ENCODE measurements around the gene BPIFA1.

BPIFA1 gene

GRCh38 chr20:33285861-33286495, 50.2 kb downstream of the BPIFA1 start:
- H3K36me3 Mint-ChIP-seq (ENCODE audit: insufficient read depth): no peaks in the 10 kb centered on the region
- no peak for DNase-seq
- no peak for ATAC-seq (replicated peaks)
- H3K4me1 Mint-ChIP-seq (ENCODE audit: low read depth in 2 of 2): no peaks in the 10 kb centered on the region
- peaks cover 44 to 81% of the 10 kb centered on the region in 2 donors for H3K27me3 Mint-ChIP-seq
- H3K4me3 Mint-ChIP-seq: no peak overlapping the region
- no peak overlapping the region for H3K27ac Mint-ChIP-seq
- H3K9me3 Mint-ChIP-seq: no peaks in the 10 kb centered on the region

- ATAC-seq (replicated peaks): no peak
- DNase-seq: no peak
- Mint-ChIP-seq H3K4me3 (no peak overlapping the region), H3K9me3 (no peaks in the 10 kb centered on the region), H3K4me1 (ENCODE audit: low read depth in 2 of 2) (peaks cover 0 to 5% of the 10 kb centered on the region in 2 donors), H3K27me3 (peaks cover 48 to 74% of the 10 kb centered on the region in 2 donors), H3K36me3 (ENCODE audit: insufficient read depth) (no peaks in the 10 kb centered on the region), H3K27ac (no peak overlapping the region)
Measured at GRCh38 chr20:33287884-33288283, 52.1 kb downstream of the BPIFA1 start.

GRCh38 chr20:33290852-33291251, 55.1 kb downstream of the BPIFA1 start:
- Mint-ChIP-seq H3K27me3 (peaks cover 35 to 45% of the 10 kb centered on the region in 2 donors), H3K9me3 (no peaks in the 10 kb centered on the region), H3K36me3 (ENCODE audit: insufficient read depth) (no peaks in the 10 kb centered on the region), H3K4me1 (ENCODE audit: low read depth in 2 of 2) (peaks cover 0 to 5% of the 10 kb centered on the region in 2 donors), H3K27ac (no peak overlapping the region), H3K4me3 (no peak overlapping the region)
- ATAC-seq (replicated peaks): no peak
- no peak for DNase-seq

GRCh38 chr20:33291416-33291815, 55.6 kb downstream of the BPIFA1 start:
- peak overlapping the region in 1 of 2 donors; percentile 80 for H3K27ac Mint-ChIP-seq
- no peak overlapping the region for H3K4me3 Mint-ChIP-seq
- no peaks in the 10 kb centered on the region for H3K36me3 Mint-ChIP-seq (ENCODE audit: insufficient read depth)
- no peaks in the 10 kb centered on the region for H3K9me3 Mint-ChIP-seq
- peaks cover 0 to 5% of the 10 kb centered on the region in 2 donors for H3K4me1 Mint-ChIP-seq (ENCODE audit: low read depth in 2 of 2)
- DNase-seq (no peak), ATAC-seq (replicated peaks) (no peak)
- H3K27me3 Mint-ChIP-seq: peaks cover 29 to 40% of the 10 kb centered on the region in 2 donors

- peak; percentile 56 to 72 (median 62) for DNase-seq
- ATAC-seq (replicated peaks): peak; percentile 42
- no peaks in the 10 kb centered on the region for H3K9me3 Mint-ChIP-seq
- H3K36me3 Mint-ChIP-seq (ENCODE audit: insufficient read depth): no peaks in the 10 kb centered on the region
- H3K27ac Mint-ChIP-seq: peak overlapping the region in 1 of 2 donors; percentile 80
- no peak overlapping the region for H3K4me3 Mint-ChIP-seq
- peaks cover 24 to 35% of the 10 kb centered on the region in 2 donors for H3K27me3 Mint-ChIP-seq
- peaks cover 0 to 5% of the 10 kb centered on the region in 2 donors for H3K4me1 Mint-ChIP-seq (ENCODE audit: low read depth in 2 of 2)
Measured at GRCh38 chr20:33291830-33292355, 56.1 kb downstream of the BPIFA1 start.
